ENCODE results near the gene QPCT.
A peak's percentile ranks its signal among the peaks of the same experiment; 100 is the strongest.
"Not testable (repeated sequence)": the region's sequence is repeated elsewhere in the genome, so short reads cannot be mapped to it uniquely, and the experiment has no call there.

The QPCT gene

GRCh38 chr2:37344453-37345361, at the start of gene QPCT:
Gene QPCT, plus strand, starts transcription at chr2:37344630. Its CDS starts 102 bp downstream, at chr2:37344732.
- peak; percentile 44 to 83 for DNase-seq

GRCh38 chr2:37294858-37295257, 49.6 kb upstream of the QPCT start:
- not testable (repeated sequence) for DNase-seq

GRCh38 chr2:37295469-37296073, 48.9 kb upstream of the QPCT start:
- DNase-seq = no peak

- DNase-seq = no peak
Measured at GRCh38 chr2:37297632-37298031, 46.8 kb upstream of the QPCT start.

- DNase-seq = no peak
Measured at GRCh38 chr2:37300146-37300545, 44.3 kb upstream of the QPCT start.

- no peak for DNase-seq
Measured at GRCh38 chr2:37300578-37300977, 43.9 kb upstream of the QPCT start.

- no peak for DNase-seq
Measured at GRCh38 chr2:37301408-37301807, 43.0 kb upstream of the QPCT start.

GRCh38 chr2:37302701-37303252, 41.7 kb upstream of the QPCT start:
- no peak for DNase-seq

GRCh38 chr2:37306024-37306423, 38.4 kb upstream of the QPCT start:
- DNase-seq = no peak

- DNase-seq = no peak
Measured at GRCh38 chr2:37307500-37307899, 36.9 kb upstream of the QPCT start.

- DNase-seq = no peak
Measured at GRCh38 chr2:37315364-37315763, 29.1 kb upstream of the QPCT start.

GRCh38 chr2:37316181-37316580, 28.2 kb upstream of the QPCT start:
- no peak for DNase-seq

GRCh38 chr2:37317746-37318145, 26.7 kb upstream of the QPCT start:
- DNase-seq = no peak

GRCh38 chr2:37318401-37318800, 26.0 kb upstream of the QPCT start:
- no peak for DNase-seq

GRCh38 chr2:37319754-37320609, 24.4 kb upstream of the QPCT start:
- DNase-seq = no peak

GRCh38 chr2:37321029-37321682, 23.3 kb upstream of the QPCT start:
- DNase-seq = no peak

GRCh38 chr2:37322368-37322767, 22.1 kb upstream of the QPCT start:
- no peak for DNase-seq

GRCh38 chr2:37323176-37323780, 21.2 kb upstream of the QPCT start:
- no peak for DNase-seq

- peak; percentile 56 to 67 for DNase-seq
Measured at GRCh38 chr2:37323781-37324535, 20.5 kb upstream of the QPCT start.

- peak in 1 of 2 experiments; percentile 81 for DNase-seq
Measured at GRCh38 chr2:37324536-37324785, 20.0 kb upstream of the QPCT start.

Data from NCI-H526 (cell line).